GM19438 (cell line): ENCODE data around the gene OR6C70.
"Not testable (repeated sequence)": the region's sequence is repeated elsewhere in the genome, so short reads cannot be mapped to it uniquely, and the experiment has no call there.

Source experiments
- ATAC-seq: cut with Tn5 transposase; IDR thresholded peaks from one replicate; pipeline ENCODE4 v1.9.1; 2021; ENCODE audit warnings: low read depth; ENCODE audit not compliant: unreplicated experiment

OR6C70 gene

GRCh38 chr12:55470088-55470829 is at the start of gene OR6C70:
Gene OR6C70, minus strand, starts transcription at chr12:55470138. Its CDS starts 0 bp downstream, at chr12:55470138.
- ATAC-seq: no peak

GRCh38 chr12:55516391-55516790 is 46.5 kb upstream of the OR6C70 start:
- ATAC-seq: no peak

GRCh38 chr12:55515696-55516095 is 45.8 kb upstream of the OR6C70 start:
- ATAC-seq: no peak

- ATAC-seq: no peak
Observed at GRCh38 chr12:55501601-55502000, 31.7 kb upstream of the OR6C70 start.

- ATAC-seq: no peak
Observed at GRCh38 chr12:55499810-55500252, 29.9 kb upstream of the OR6C70 start.

- no peak for ATAC-seq
Observed at GRCh38 chr12:55499231-55499630, 29.3 kb upstream of the OR6C70 start.

- no peak for ATAC-seq
Observed at GRCh38 chr12:55495490-55495889, 25.6 kb upstream of the OR6C70 start.

- no peak for ATAC-seq
Observed at GRCh38 chr12:55492078-55492477, 22.1 kb upstream of the OR6C70 start, which contains the start of gene OR6C68. Gene OR6C68, plus strand, starts transcription at chr12:55492378. Its CDS starts 0 bp downstream, at chr12:55492378.

- not testable (repeated sequence) for ATAC-seq
Observed at GRCh38 chr12:55484284-55484683, 14.3 kb upstream of the OR6C70 start.

GRCh38 chr12:55479136-55479535 is 9.2 kb upstream of the OR6C70 start:
- ATAC-seq: not testable (repeated sequence)

- ATAC-seq: no peak
Observed at GRCh38 chr12:55472264-55472663, 2.3 kb upstream of the OR6C70 start.

GRCh38 chr12:55469291-55469690 is 647 bp downstream of the OR6C70 start:
- no peak for ATAC-seq

- no peak for ATAC-seq
Observed at GRCh38 chr12:55467836-55468235, 2.1 kb downstream of the OR6C70 start.

- not testable (repeated sequence) for ATAC-seq
Observed at GRCh38 chr12:55464926-55465325, 5.0 kb downstream of the OR6C70 start.

- no peak for ATAC-seq
Observed at GRCh38 chr12:55448825-55449224, 21.1 kb downstream of the OR6C70 start.

GRCh38 chr12:55446326-55446725 is 23.6 kb downstream of the OR6C70 start:
- ATAC-seq: no peak

GRCh38 chr12:55445357-55445756 is 24.6 kb downstream of the OR6C70 start:
- ATAC-seq: no peak

- ATAC-seq: no peak
Observed at GRCh38 chr12:55443776-55444175, 26.2 kb downstream of the OR6C70 start, which contains the start of gene OR6C2. Gene OR6C2, plus strand, starts transcription at chr12:55444076. Its CDS starts 8,138 bp downstream, at chr12:55452214.

- ATAC-seq: not testable (repeated sequence)
Observed at GRCh38 chr12:55441233-55441632, 28.7 kb downstream of the OR6C70 start.

- ATAC-seq: no peak
Observed at GRCh38 chr12:55428331-55429243, 41.4 kb downstream of the OR6C70 start.

GRCh38 chr12:55425954-55426353 is 44.0 kb downstream of the OR6C70 start, which contains the start of gene OR6C76:
Gene OR6C76, plus strand, starts transcription at chr12:55426254. Its CDS starts 0 bp downstream, at chr12:55426254.
- no peak for ATAC-seq
